Measurements from ENCODE around the gene MAGI2.

Gene MAGI2

GRCh38 chr7:79465551-79465950 is 12.1 kb upstream of the MAGI2 start:
- no peaks in the 10 kb centered on the region for H3K9me3 ChIP-seq (ENCODE audit: control insufficient read depth, insufficient read depth, low read depth, low read length)
- H3K27me3 ChIP-seq (ENCODE audit: control insufficient read depth, insufficient read depth, low read length): no peaks in the 10 kb centered on the region
- H3K36me3 ChIP-seq (ENCODE audit: control insufficient read depth, insufficient read depth, low read length): no peaks in the 10 kb centered on the region
- H3K9ac ChIP-seq (ENCODE audit: low read length): no peak overlapping the region
- H3K4me3 ChIP-seq (ENCODE audit: low read depth, low read length): no peak overlapping the region
- H3K4me1 ChIP-seq (ENCODE audit: control insufficient read depth, insufficient read depth, low read length): no peaks in the 10 kb centered on the region
- H3K27ac ChIP-seq (ENCODE audit: low read depth, low read length): no peak overlapping the region

GRCh38 chr7:79464051-79464450 is 10.6 kb upstream of the MAGI2 start:
- Histone ChIP-seq H3K4me3 (ENCODE audit: low read depth, low read length) (no peak overlapping the region), H3K27ac (ENCODE audit: low read depth, low read length) (no peak overlapping the region), H3K9me3 (ENCODE audit: control insufficient read depth, insufficient read depth, low read depth, low read length) (no peaks in the 10 kb centered on the region), H3K36me3 (ENCODE audit: control insufficient read depth, insufficient read depth, low read length) (no peaks in the 10 kb centered on the region), H3K27me3 (ENCODE audit: control insufficient read depth, insufficient read depth, low read length) (no peaks in the 10 kb centered on the region), H3K9ac (ENCODE audit: low read length) (no peak overlapping the region), H3K4me1 (ENCODE audit: control insufficient read depth, insufficient read depth, low read length) (no peaks in the 10 kb centered on the region)

- Histone ChIP-seq H3K4me3 (ENCODE audit: low read depth, low read length) (no peak overlapping the region), H3K27me3 (ENCODE audit: control insufficient read depth, insufficient read depth, low read length) (peaks cover 7% of the 10 kb centered on the region), H3K9me3 (ENCODE audit: control insufficient read depth, insufficient read depth, low read depth, low read length) (no peaks in the 10 kb centered on the region), H3K27ac (ENCODE audit: low read depth, low read length) (no peak overlapping the region), H3K36me3 (ENCODE audit: control insufficient read depth, insufficient read depth, low read length) (no peaks in the 10 kb centered on the region), H3K4me1 (ENCODE audit: control insufficient read depth, insufficient read depth, low read length) (no peaks in the 10 kb centered on the region), H3K9ac (ENCODE audit: low read length) (no peak overlapping the region)
These were observed 8.9 kb upstream of the MAGI2 start for GRCh38 chr7:79462390-79462789.

- no peaks in the 10 kb centered on the region for H3K36me3 ChIP-seq (ENCODE audit: control insufficient read depth, insufficient read depth, low read length)
- H3K4me1 ChIP-seq (ENCODE audit: control insufficient read depth, insufficient read depth, low read length): no peaks in the 10 kb centered on the region
- no peak overlapping the region for H3K9ac ChIP-seq (ENCODE audit: low read length)
- H3K9me3 ChIP-seq (ENCODE audit: control insufficient read depth, insufficient read depth, low read depth, low read length): no peaks in the 10 kb centered on the region
- H3K27me3 ChIP-seq (ENCODE audit: control insufficient read depth, insufficient read depth, low read length): peaks cover 15% of the 10 kb centered on the region
- no peak overlapping the region for H3K4me3 ChIP-seq (ENCODE audit: low read depth, low read length)
- no peak overlapping the region for H3K27ac ChIP-seq (ENCODE audit: low read depth, low read length)
These were observed 8.2 kb upstream of the MAGI2 start for GRCh38 chr7:79461660-79462059.

- Histone ChIP-seq H3K36me3 (ENCODE audit: control insufficient read depth, insufficient read depth, low read length) (no peaks in the 10 kb centered on the region), H3K27me3 (ENCODE audit: control insufficient read depth, insufficient read depth, low read length) (peaks cover 37% of the 10 kb centered on the region), H3K27ac (ENCODE audit: low read depth, low read length) (no peak overlapping the region), H3K9ac (ENCODE audit: low read length) (no peak overlapping the region), H3K4me1 (ENCODE audit: control insufficient read depth, insufficient read depth, low read length) (0 out of 2 replicates have a peak, but pooled peaks cover 2% of the 10 kb centered on the region), H3K9me3 (ENCODE audit: control insufficient read depth, insufficient read depth, low read depth, low read length) (no peaks in the 10 kb centered on the region), H3K4me3 (ENCODE audit: low read depth, low read length) (no peak overlapping the region)
These were observed 5.9 kb upstream of the MAGI2 start for GRCh38 chr7:79459381-79459780.

- 0 out of 2 replicates have a peak, but pooled peaks cover 2% of the 10 kb centered on the region for H3K4me1 ChIP-seq (ENCODE audit: control insufficient read depth, insufficient read depth, low read length)
- peaks cover 43% of the 10 kb centered on the region for H3K27me3 ChIP-seq (ENCODE audit: control insufficient read depth, insufficient read depth, low read length)
- no peak overlapping the region for H3K9ac ChIP-seq (ENCODE audit: low read length)
- H3K4me3 ChIP-seq (ENCODE audit: low read depth, low read length): no peak overlapping the region
- H3K27ac ChIP-seq (ENCODE audit: low read depth, low read length): no peak overlapping the region
- H3K36me3 ChIP-seq (ENCODE audit: control insufficient read depth, insufficient read depth, low read length): no peaks in the 10 kb centered on the region
- no peaks in the 10 kb centered on the region for H3K9me3 ChIP-seq (ENCODE audit: control insufficient read depth, insufficient read depth, low read depth, low read length)
These were observed 5.3 kb upstream of the MAGI2 start for GRCh38 chr7:79458796-79459195.

- H3K36me3 ChIP-seq (ENCODE audit: control insufficient read depth, insufficient read depth, low read length): no peaks in the 10 kb centered on the region
- peaks cover 78% of the 10 kb centered on the region for H3K27me3 ChIP-seq (ENCODE audit: control insufficient read depth, insufficient read depth, low read length)
- H3K9ac ChIP-seq (ENCODE audit: low read length): no peak overlapping the region
- no peaks in the 10 kb centered on the region for H3K9me3 ChIP-seq (ENCODE audit: control insufficient read depth, insufficient read depth, low read depth, low read length)
- H3K27ac ChIP-seq (ENCODE audit: low read depth, low read length): no peak overlapping the region
- H3K4me3 ChIP-seq (ENCODE audit: low read depth, low read length): peak overlapping the region; percentile 79; the same call in 1 of the 2 replicates
- H3K4me1 ChIP-seq (ENCODE audit: control insufficient read depth, insufficient read depth, low read length): 0 out of 2 replicates have a peak, but pooled peaks cover 6% of the 10 kb centered on the region
These were observed 1.8 kb upstream of the MAGI2 start for GRCh38 chr7:79455173-79455790.

GRCh38 chr7:79454361-79454960 is 994 bp upstream of the MAGI2 start:
- Histone ChIP-seq H3K27ac (ENCODE audit: low read depth, low read length) (no peak overlapping the region), H3K4me1 (ENCODE audit: control insufficient read depth, insufficient read depth, low read length) (0 out of 2 replicates have a peak, but pooled peaks cover 6% of the 10 kb centered on the region), H3K4me3 (ENCODE audit: low read depth, low read length) (peak overlapping the region; percentile 79)

GRCh38 chr7:79453266-79453557 is 255 bp downstream of the MAGI2 start:
- Histone ChIP-seq H3K4me3 (ENCODE audit: low read depth, low read length) (peak overlapping the region; percentile 79), H3K27me3 (ENCODE audit: control insufficient read depth, insufficient read depth, low read length) (peaks cover 83% of the 10 kb centered on the region), H3K27ac (ENCODE audit: low read depth, low read length) (no peak overlapping the region), H3K4me1 (ENCODE audit: control insufficient read depth, insufficient read depth, low read length) (0 out of 2 replicates have a peak, but pooled peaks cover 6% of the 10 kb centered on the region), H3K9ac (ENCODE audit: low read length) (no peak overlapping the region), H3K36me3 (ENCODE audit: control insufficient read depth, insufficient read depth, low read length) (no peaks in the 10 kb centered on the region), H3K9me3 (ENCODE audit: control insufficient read depth, insufficient read depth, low read depth, low read length) (no peaks in the 10 kb centered on the region)

More at GRCh38 chr7:79454361-79454960, 994 bp upstream of the MAGI2 start:
- Histone ChIP-seq H3K36me3 (ENCODE audit: control insufficient read depth, insufficient read depth, low read length) (no peaks in the 10 kb centered on the region), H3K9me3 (ENCODE audit: control insufficient read depth, insufficient read depth, low read depth, low read length) (no peaks in the 10 kb centered on the region), H3K27me3 (ENCODE audit: control insufficient read depth, insufficient read depth, low read length) (peaks cover 83% of the 10 kb centered on the region), H3K9ac (ENCODE audit: low read length) (peak overlapping the region; percentile 83)

- Histone ChIP-seq H3K4me1 (ENCODE audit: control insufficient read depth, insufficient read depth, low read length) (0 out of 2 replicates have a peak, but pooled peaks cover 6% of the 10 kb centered on the region), H3K4me3 (ENCODE audit: low read depth, low read length) (peak overlapping the region; percentile 79), H3K36me3 (ENCODE audit: control insufficient read depth, insufficient read depth, low read length) (no peaks in the 10 kb centered on the region), H3K27me3 (ENCODE audit: control insufficient read depth, insufficient read depth, low read length) (peaks cover 79% of the 10 kb centered on the region), H3K27ac (ENCODE audit: low read depth, low read length) (no peak overlapping the region), H3K9me3 (ENCODE audit: control insufficient read depth, insufficient read depth, low read depth, low read length) (no peaks in the 10 kb centered on the region), H3K9ac (ENCODE audit: low read length) (peak overlapping the region; percentile 2)
These were observed 787 bp downstream of the MAGI2 start for GRCh38 chr7:79452495-79453265.

GRCh38 chr7:79452032-79452494 is 1.4 kb downstream of the MAGI2 start:
- H3K36me3 ChIP-seq (ENCODE audit: control insufficient read depth, insufficient read depth, low read length): no peaks in the 10 kb centered on the region
- no peak overlapping the region for H3K27ac ChIP-seq (ENCODE audit: low read depth, low read length)
- H3K4me1 ChIP-seq (ENCODE audit: control insufficient read depth, insufficient read depth, low read length): 0 out of 2 replicates have a peak, but pooled peaks cover 6% of the 10 kb centered on the region
- H3K27me3 ChIP-seq (ENCODE audit: control insufficient read depth, insufficient read depth, low read length): peaks cover 72% of the 10 kb centered on the region
- H3K9me3 ChIP-seq (ENCODE audit: control insufficient read depth, insufficient read depth, low read depth, low read length): no peaks in the 10 kb centered on the region
- H3K9ac ChIP-seq (ENCODE audit: low read length): peak overlapping the region; percentile 2
- H3K4me3 ChIP-seq (ENCODE audit: low read depth, low read length): peak overlapping the region; percentile 79

Data from HUES6 (cell line).